Measurements from ENCODE around the gene KLHL30.
"Not testable (repeated sequence)": the region's sequence is repeated elsewhere in the genome, so short reads cannot be mapped to it uniquely, and the experiment has no call there.

KLHL30 gene

GRCh38 chr2:238103465-238104225, 34.8 kb upstream of the KLHL30 start:
- DNase-seq: no peak

- DNase-seq: no peak
These were observed 34.2 kb upstream of the KLHL30 start for GRCh38 chr2:238104226-238104690.

GRCh38 chr2:238104691-238105371, 33.6 kb upstream of the KLHL30 start:
- no peak for DNase-seq

GRCh38 chr2:238105506-238106338, 32.7 kb upstream of the KLHL30 start:
- DNase-seq: no peak

GRCh38 chr2:238106339-238106697, 32.1 kb upstream of the KLHL30 start:
- no peak for DNase-seq

- DNase-seq: no peak
These were observed 31.6 kb upstream of the KLHL30 start for GRCh38 chr2:238106698-238107524.

- no peak for DNase-seq
These were observed 30.7 kb upstream of the KLHL30 start for GRCh38 chr2:238107525-238108422.

- no peak for DNase-seq
These were observed 29.9 kb upstream of the KLHL30 start for GRCh38 chr2:238108423-238109183.

GRCh38 chr2:238113611-238114010, 24.9 kb upstream of the KLHL30 start:
- no peak for DNase-seq

GRCh38 chr2:238114331-238114841, 24.1 kb upstream of the KLHL30 start:
- DNase-seq: no peak

GRCh38 chr2:238114851-238115660, 23.4 kb upstream of the KLHL30 start:
- no peak for DNase-seq

GRCh38 chr2:238115709-238116108, 22.8 kb upstream of the KLHL30 start:
- DNase-seq: not testable (repeated sequence)

- DNase-seq: no peak
These were observed 21.9 kb upstream of the KLHL30 start for GRCh38 chr2:238116298-238117198.

GRCh38 chr2:238117199-238118154, 21.0 kb upstream of the KLHL30 start:
- DNase-seq: no peak

GRCh38 chr2:238119756-238120462, 18.6 kb upstream of the KLHL30 start:
- DNase-seq: no peak

GRCh38 chr2:238120463-238121298, 17.8 kb upstream of the KLHL30 start:
- no peak for DNase-seq

All from activated CD4-positive, alpha-beta T cell treated with anti-CD3 and anti-CD28 coated beads, Interleukin-2, amount 50 U/mL, for 4 hours (primary cell).